ENCODE measurements around the gene ZFAND6.

Gene ZFAND6

GRCh38 chr15:80132382-80132781 lies 72.9 kb downstream of the ZFAND6 start:
- Histone ChIP-seq H4K20me1 (ENCODE audit: control insufficient read depth, insufficient read depth, low read depth, low read length) (no peaks in the 10 kb centered on the region), H3K9me3 (ENCODE audit: control insufficient read depth, insufficient read depth, low read length) (no peaks in the 10 kb centered on the region), H3K36me3 (ENCODE audit: control insufficient read depth, low read length) (peaks cover 48% of the 10 kb centered on the region), H3K27ac (ENCODE audit: low read depth, low read length) (no peak overlapping the region), H3K4me1 (ENCODE audit: control insufficient read depth, low read length) (no peaks in the 10 kb centered on the region), H3K27me3 (ENCODE audit: control insufficient read depth, low read length) (no peaks in the 10 kb centered on the region), H3K9me2 (replicated peaks; ENCODE audit: control insufficient read depth, low read length) (no peaks in the 10 kb centered on the region), H3K79me2 (ENCODE audit: control insufficient read depth, low read length) (no peaks in the 10 kb centered on the region), H3K4me2 (ENCODE audit: low read length) (no peak overlapping the region), H3K4me3 (ENCODE audit: low read length) (no peak overlapping the region), H3F3A (ENCODE audit: control insufficient read depth, insufficient read depth) (no peaks in the 10 kb centered on the region)
- TF ChIP-seq, protein P1, sequence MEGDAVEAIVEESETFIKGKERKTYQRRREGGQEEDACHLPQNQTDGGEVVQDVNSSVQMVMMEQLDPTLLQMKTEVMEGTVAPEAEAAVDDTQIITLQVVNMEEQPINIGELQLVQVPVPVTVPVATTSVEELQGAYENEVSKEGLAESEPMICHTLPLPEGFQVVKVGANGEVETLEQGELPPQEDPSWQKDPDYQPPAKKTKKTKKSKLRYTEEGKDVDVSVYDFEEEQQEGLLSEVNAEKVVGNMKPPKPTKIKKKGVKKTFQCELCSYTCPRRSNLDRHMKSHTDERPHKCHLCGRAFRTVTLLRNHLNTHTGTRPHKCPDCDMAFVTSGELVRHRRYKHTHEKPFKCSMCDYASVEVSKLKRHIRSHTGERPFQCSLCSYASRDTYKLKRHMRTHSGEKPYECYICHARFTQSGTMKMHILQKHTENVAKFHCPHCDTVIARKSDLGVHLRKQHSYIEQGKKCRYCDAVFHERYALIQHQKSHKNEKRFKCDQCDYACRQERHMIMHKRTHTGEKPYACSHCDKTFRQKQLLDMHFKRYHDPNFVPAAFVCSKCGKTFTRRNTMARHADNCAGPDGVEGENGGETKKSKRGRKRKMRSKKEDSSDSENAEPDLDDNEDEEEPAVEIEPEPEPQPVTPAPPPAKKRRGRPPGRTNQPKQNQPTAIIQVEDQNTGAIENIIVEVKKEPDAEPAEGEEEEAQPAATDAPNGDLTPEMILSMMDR (IDR thresholded peaks at IDR 0.05; ENCODE audit: low read depth, low read length, poor library complexity, severe bottlenecking): no peak
- TF ChIP-seq EZH2phosphoT487 (IDR thresholded peaks at IDR 0.05; ENCODE audit: borderline replicate concordance, low read length): no peak

GRCh38 chr15:80136854-80137253 lies 77.4 kb downstream of the ZFAND6 start:
- no peaks in the 10 kb centered on the region for H3K4me1 ChIP-seq (ENCODE audit: control insufficient read depth, low read length)
- H3K4me3 ChIP-seq (ENCODE audit: low read length): no peak overlapping the region
- H3K9me2 ChIP-seq (replicated peaks; ENCODE audit: control insufficient read depth, low read length): no peaks in the 10 kb centered on the region
- no peaks in the 10 kb centered on the region for H3K79me2 ChIP-seq (ENCODE audit: control insufficient read depth, low read length)
- H3K4me2 ChIP-seq (ENCODE audit: low read length): no peak overlapping the region
- peaks cover 43% of the 10 kb centered on the region for H3K36me3 ChIP-seq (ENCODE audit: control insufficient read depth, low read length)
- no peak overlapping the region for H3K27ac ChIP-seq (ENCODE audit: low read depth, low read length)
- no peaks in the 10 kb centered on the region for H3F3A ChIP-seq (ENCODE audit: control insufficient read depth, insufficient read depth)
- no peaks in the 10 kb centered on the region for H4K20me1 ChIP-seq (ENCODE audit: control insufficient read depth, insufficient read depth, low read depth, low read length)
- no peaks in the 10 kb centered on the region for H3K9me3 ChIP-seq (ENCODE audit: control insufficient read depth, insufficient read depth, low read length)
- H3K27me3 ChIP-seq (ENCODE audit: control insufficient read depth, low read length): no peaks in the 10 kb centered on the region
- TF ChIP-seq EZH2phosphoT487 (IDR thresholded peaks at IDR 0.05; ENCODE audit: borderline replicate concordance, low read length): no peak
- TF ChIP-seq, protein P1 (IDR thresholded peaks at IDR 0.05; ENCODE audit: low read depth, low read length, poor library complexity, severe bottlenecking): no peak

GRCh38 chr15:80138961-80139360 lies 79.5 kb downstream of the ZFAND6 start:
- Histone ChIP-seq H3K4me2 (ENCODE audit: low read length) (no peak overlapping the region), H3K4me3 (ENCODE audit: low read length) (no peak overlapping the region), H3K9me2 (replicated peaks; ENCODE audit: control insufficient read depth, low read length) (no peaks in the 10 kb centered on the region), H3F3A (ENCODE audit: control insufficient read depth, insufficient read depth) (no peaks in the 10 kb centered on the region), H3K9me3 (ENCODE audit: control insufficient read depth, insufficient read depth, low read length) (no peaks in the 10 kb centered on the region), H3K27ac (ENCODE audit: low read depth, low read length) (no peak overlapping the region), H4K20me1 (ENCODE audit: control insufficient read depth, insufficient read depth, low read depth, low read length) (no peaks in the 10 kb centered on the region), H3K36me3 (ENCODE audit: control insufficient read depth, low read length) (peaks cover 26% of the 10 kb centered on the region), H3K79me2 (ENCODE audit: control insufficient read depth, low read length) (no peaks in the 10 kb centered on the region), H3K27me3 (ENCODE audit: control insufficient read depth, low read length) (no peaks in the 10 kb centered on the region), H3K4me1 (ENCODE audit: control insufficient read depth, low read length) (no peaks in the 10 kb centered on the region)
- TF ChIP-seq, protein P1 (IDR thresholded peaks at IDR 0.05; ENCODE audit: low read depth, low read length, poor library complexity, severe bottlenecking): no peak
- no peak for TF ChIP-seq EZH2phosphoT487 (IDR thresholded peaks at IDR 0.05; ENCODE audit: borderline replicate concordance, low read length)

DNA sequence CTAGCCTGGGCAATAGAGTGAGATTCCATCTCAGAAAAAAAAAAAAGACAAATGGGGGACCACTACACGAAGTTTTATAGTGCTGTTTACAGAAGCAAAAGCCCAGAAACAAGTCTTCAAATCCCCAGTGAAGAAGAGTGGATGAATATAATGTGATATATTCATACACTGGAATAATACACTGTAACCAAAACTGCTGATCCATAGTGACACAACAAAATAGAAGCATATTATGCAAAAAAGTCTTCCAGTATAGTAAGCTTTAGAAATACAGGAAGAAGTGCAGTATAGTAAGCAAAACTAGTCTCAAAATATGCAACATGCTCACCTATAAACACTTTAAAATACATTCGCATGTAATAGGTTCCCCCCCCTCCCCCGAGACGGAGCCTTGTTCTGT lies 81.4 kb downstream of the ZFAND6 start:
- H3K79me2 ChIP-seq (ENCODE audit: control insufficient read depth, low read length): no peaks in the 10 kb centered on the region
- H3K4me2 ChIP-seq (ENCODE audit: low read length): no peak overlapping the region
- no peak for TF ChIP-seq EZH2phosphoT487 (IDR thresholded peaks at IDR 0.05; ENCODE audit: borderline replicate concordance, low read length)
- TF ChIP-seq, protein P1 (IDR thresholded peaks at IDR 0.05; ENCODE audit: low read depth, low read length, poor library complexity, severe bottlenecking): no peak
- H3K9me2 ChIP-seq (replicated peaks; ENCODE audit: control insufficient read depth, low read length): no peaks in the 10 kb centered on the region
- H3F3A ChIP-seq (ENCODE audit: control insufficient read depth, insufficient read depth): no peaks in the 10 kb centered on the region
- H3K9me3 ChIP-seq (ENCODE audit: control insufficient read depth, insufficient read depth, low read length): no peaks in the 10 kb centered on the region
- no peak overlapping the region for H3K27ac ChIP-seq (ENCODE audit: low read depth, low read length)
- H3K4me1 ChIP-seq (ENCODE audit: control insufficient read depth, low read length): no peaks in the 10 kb centered on the region
- H3K27me3 ChIP-seq (ENCODE audit: control insufficient read depth, low read length): no peaks in the 10 kb centered on the region
- H3K4me3 ChIP-seq (ENCODE audit: low read length): no peak overlapping the region
- no peaks in the 10 kb centered on the region for H4K20me1 ChIP-seq (ENCODE audit: control insufficient read depth, insufficient read depth, low read depth, low read length)
- peaks cover 12% of the 10 kb centered on the region for H3K36me3 ChIP-seq (ENCODE audit: control insufficient read depth, low read length)
